ENCODE measurements around the gene MAN2A2. TPM values are rescaled to one million over a fixed set of nuclear protein-coding genes. Genes with fewer than 3 reads are reported as not detected.
A peak's percentile ranks its signal among the peaks of the same experiment; 100 is the strongest.

MAN2A2 gene
- total RNA-seq, 1 donor from 2014 or later = 18.5 TPM

- no peaks in the 10 kb centered on the region for H3K9me3 Mint-ChIP-seq (ENCODE audit: unreplicated experiment)
- Histone ChIP-seq H3K27me3 (ENCODE audit: insufficient read depth, low read length) (no peaks in the 10 kb centered on the region), H3K27ac (ENCODE audit: low read depth, low read length) (no peak overlapping the region), H3K79me2 (ENCODE audit: insufficient read depth, low read length) (no peaks in the 10 kb centered on the region), H3K9me3 (ENCODE audit: insufficient read depth, low read depth, low read length) (no peaks in the 10 kb centered on the region), H3K4me3 (ENCODE audit: insufficient read depth, low read depth, low read length) (peak overlapping the region; percentile 85), H3K9ac (ENCODE audit: low read length) (peak overlapping the region; percentile 85), H3K36me3 (ENCODE audit: insufficient read depth, low read length) (no peaks in the 10 kb centered on the region), H3K4me2 (ENCODE audit: low read length) (peak overlapping the region; percentile 97), H2AFZ (ENCODE audit: low read depth, low read length) (peak overlapping the region; percentile 98), H3K4me1 (ENCODE audit: insufficient read depth, low read length) (peaks cover 13% of the 10 kb centered on the region), H4K20me1 (ENCODE audit: insufficient read depth, low read length) (no peaks in the 10 kb centered on the region)
- H3K27me3 Mint-ChIP-seq (ENCODE audit: low read depth, unreplicated experiment) = peaks cover 17% of the 10 kb centered on the region
- peaks cover 12% of the 10 kb centered on the region for H3K36me3 Mint-ChIP-seq (ENCODE audit: low read depth, unreplicated experiment)
- FAIRE-seq (no peak), DNase-seq (ENCODE audit: low read depth) (no peak)
- H3K4me1 Mint-ChIP-seq (ENCODE audit: low read depth, unreplicated experiment) = peaks cover 2% of the 10 kb centered on the region
- TF ChIP-seq CTCF (IDR thresholded peaks at IDR 0.05; ENCODE audit: insufficient read depth, low read depth, low read length) (no peak), EZH2 (IDR thresholded peaks at IDR 0.05; ENCODE audit: insufficient read depth, low read length) (no peak)
- H3K4me3 Mint-ChIP-seq (ENCODE audit: unreplicated experiment) = peak overlapping the region; percentile 87
- H3K27ac Mint-ChIP-seq (ENCODE audit: unreplicated experiment) = no peak overlapping the region
Observed at GRCh38 chr15:90901175-90902039, 1.7 kb upstream of the MAN2A2 start.

GRCh38 chr15:90902040-90902839 lies 862 bp upstream of the MAN2A2 start:
- H3K9me3 Mint-ChIP-seq (ENCODE audit: unreplicated experiment) = no peaks in the 10 kb centered on the region
- peak overlapping the region; percentile 98 for H2AFZ ChIP-seq (ENCODE audit: low read depth, low read length)

More at GRCh38 chr15:90902040-90902839, 862 bp upstream of the MAN2A2 start:
- TF ChIP-seq EZH2 (IDR thresholded peaks at IDR 0.05; ENCODE audit: insufficient read depth, low read length) = no peak
- TF ChIP-seq CTCF (IDR thresholded peaks at IDR 0.05; ENCODE audit: insufficient read depth, low read depth, low read length) = peak; percentile 51
- Histone ChIP-seq H3K27me3 (ENCODE audit: insufficient read depth, low read length) (no peaks in the 10 kb centered on the region), H3K9me3 (ENCODE audit: insufficient read depth, low read depth, low read length) (no peaks in the 10 kb centered on the region), H3K4me2 (ENCODE audit: low read length) (peak overlapping the region; percentile 97), H4K20me1 (ENCODE audit: insufficient read depth, low read length) (no peaks in the 10 kb centered on the region), H3K27ac (ENCODE audit: low read depth, low read length) (peak overlapping the region; percentile 84), H3K4me1 (ENCODE audit: insufficient read depth, low read length) (peaks cover 13% of the 10 kb centered on the region), H3K79me2 (ENCODE audit: insufficient read depth, low read length) (no peaks in the 10 kb centered on the region), H3K4me3 (ENCODE audit: insufficient read depth, low read depth, low read length) (peak overlapping the region; percentile 85), H3K36me3 (ENCODE audit: insufficient read depth, low read length) (no peaks in the 10 kb centered on the region), H3K9ac (ENCODE audit: low read length) (peak overlapping the region; percentile 85)
- Mint-ChIP-seq H3K27ac (ENCODE audit: unreplicated experiment) (peak overlapping the region; percentile 75), H3K36me3 (ENCODE audit: low read depth, unreplicated experiment) (peaks cover 15% of the 10 kb centered on the region), H3K4me1 (ENCODE audit: low read depth, unreplicated experiment) (peaks cover 2% of the 10 kb centered on the region), H3K4me3 (ENCODE audit: unreplicated experiment) (peak overlapping the region; percentile 87), H3K27me3 (ENCODE audit: low read depth, unreplicated experiment) (peaks cover 17% of the 10 kb centered on the region)
- FAIRE-seq (no peak), DNase-seq (ENCODE audit: low read depth) (peak; percentile 62)
